B cell (primary cell): Measurements from ENCODE around the gene NODAL. TPM values are rescaled to one million over a fixed set of nuclear protein-coding genes. Genes with fewer than 3 reads are reported as not detected.

Experiments used
- ATAC-seq: fragments of 200-7000 bp; cut with Tn5 transposase; one replicate; pipeline ENCODE4 v1.10.0; 2021; ENCODE audit warnings: low read depth, mild to moderate bottlenecking, moderate number of reproducible peaks, moderate library complexity
- CTCF ChIA-PET: fragments of 350-600 bp; sonication (Branson Sonifier 250); formaldehyde crosslinking; loops from one replicate; lab custom pipeline; 2021; ENCODE audit warnings: antibody characterized with exemption, inconsistent platforms; lab: Charles Lee
- POLR2A ChIA-PET: fragments of 350-600 bp; sonication (Branson Sonifier 250); formaldehyde crosslinking; loops from one replicate; lab custom pipeline; 2021; ENCODE audit warnings: antibody characterized with exemption; lab: Charles Lee
- DNase-seq: peaks from one replicate; pipeline ENCODE4 v3.0.0; 2013
- H2AFZ ChIP-seq: 2 replicates; pipeline ENCODE4 v1.6.1; 2012; ENCODE audit warnings: mild to moderate bottlenecking, low read depth, low read length; ENCODE audit not compliant: insufficient read depth, poor library complexity, severe bottlenecking
- H3K27ac ChIP-seq, 2 donors: 1 replicate in 1 of 2; 2 replicates in 1 of 2; pipeline ENCODE4 v1.5.1; 2012 to 2013; ENCODE audit warnings: low read length in 2 of 2, mild to moderate bottlenecking in 2 of 2, moderate library complexity in 1 of 2
- H3K27me3 ChIP-seq, 4 experiments: fragments of 200-600 bp in 1 of 4; sonication (generic) in 1 of 4; replicated peaks in 1 of 4; 1 replicate in 2 of 4; 2 replicates in 2 of 4; pipeline versions ENCODE4 v1.6.1 to v1.7.0; 2013 to 2016; ENCODE audit warnings: low read length in 3 of 4, mild to moderate bottlenecking in 2 of 4, mixed read lengths in 1 of 4, moderate library complexity in 1 of 4; ENCODE audit not compliant: insufficient read depth in 4 of 4, control insufficient read depth in 3 of 4; ENCODE audit errors: control extremely low read depth in 1 of 4
- H3K36me3 ChIP-seq, 2 experiments: replicated peaks in 1 of 2; 1 replicate in 1 of 2; 2 replicates in 1 of 2; pipeline versions ENCODE4 v1.6.1 to v1.7.1; 2013; ENCODE audit warnings: low read length in 1 of 2; ENCODE audit not compliant: insufficient read depth in 2 of 2, control insufficient read depth in 1 of 2; ENCODE audit errors: control extremely low read depth in 1 of 2, extremely low read depth in 1 of 2
- H3K4me1 ChIP-seq, 2 donors: fragments of 200-600 bp in 1 of 2; sonication (generic) in 1 of 2; 1 replicate in 1 of 2; 2 replicates in 1 of 2; pipeline versions ENCODE4 v1.5.1 to v1.6.1; 2013 to 2017; ENCODE audit warnings: low read length in 2 of 2; ENCODE audit not compliant: control insufficient read depth in 2 of 2, insufficient read depth in 2 of 2
- H3K4me2 ChIP-seq: replicated peaks from 2 replicates; pipeline ENCODE3; 2012; ENCODE audit warnings: mild to moderate bottlenecking, low read depth, low read length; ENCODE audit not compliant: poor library complexity, severe bottlenecking
- H3K4me3 ChIP-seq, 5 experiments: fragments of 200-600 bp in 1 of 5; sonication (generic) in 1 of 5; 1 replicate in 3 of 5; 2 replicates in 2 of 5; pipeline versions ENCODE4 v1.5.1 to v1.7.0; 2011 to 2016; ENCODE audit warnings: low read length in 4 of 5, mild to moderate bottlenecking in 4 of 5, low read depth in 2 of 5, control low read depth in 1 of 5, moderate library complexity in 1 of 5; ENCODE audit not compliant: insufficient read depth in 1 of 5; ENCODE audit errors: control extremely low read depth in 1 of 5, extremely low read depth in 1 of 5
- H3K79me2 ChIP-seq: fragments of 200-600 bp; sonication (generic); one replicate; pipeline ENCODE4 v1.6.0; 2016; ENCODE audit warnings: low read length; ENCODE audit not compliant: control insufficient read depth, insufficient read depth
- H3K9ac ChIP-seq: fragments of 200-600 bp; sonication (generic); 2 replicates; pipeline ENCODE4 v1.6.1; 2017; ENCODE audit warnings: mild to moderate bottlenecking, low read length, moderate library complexity
- H3K9me3 ChIP-seq, 3 donors: one replicate each; pipeline versions ENCODE4 v1.6.1 to v1.7.1; 2013; ENCODE audit warnings: low read length in 2 of 3; ENCODE audit not compliant: control insufficient read depth in 2 of 3, insufficient read depth in 1 of 3; ENCODE audit errors: control extremely low read depth in 1 of 3
- H4K20me1 ChIP-seq: 2 replicates; pipeline ENCODE4 v1.6.0; 2012; ENCODE audit warnings: mild to moderate bottlenecking, low read length; ENCODE audit not compliant: insufficient read depth, control insufficient read depth, poor library complexity, severe bottlenecking
- H3K27ac Mint-ChIP-seq: one replicate; pipeline ENCODE4 v1.8.0; 2021; ENCODE audit warnings: mixed read lengths
- H3K27me3 Mint-ChIP-seq: one replicate; pipeline ENCODE4 v1.8.0; 2021; ENCODE audit warnings: mixed read lengths
- H3K4me1 Mint-ChIP-seq: one replicate; pipeline ENCODE4 v1.8.0; 2021; ENCODE audit warnings: mixed read lengths
- H3K4me3 Mint-ChIP-seq: one replicate; pipeline ENCODE4 v1.8.0; 2021; ENCODE audit warnings: mixed read lengths
- H3K9me3 Mint-ChIP-seq: one replicate; pipeline ENCODE4 v1.8.0; 2022; ENCODE audit warnings: mixed read lengths; ENCODE audit not compliant: insufficient read depth
- EZH2 ChIP-seq: IDR thresholded peaks from 2 replicates; pipeline ENCODE4 v1.6.1; 2012; ENCODE audit warnings: borderline replicate concordance, low read depth, mild to moderate bottlenecking, moderate library complexity, low read length; ENCODE audit not compliant: insufficient read depth, poor library complexity, severe bottlenecking
- WGBS: methylation state at CpG from one replicate; pipeline ENCODE4 v1.1.5; 2013; ENCODE audit warnings: missing lambda C conversion rate; ENCODE audit not compliant: insufficient coverage; 5-methylcytosine and 5-hydroxymethylcytosine counted together
- intact Hi-C: fragments of 100-400 bp; cut with micrococcal nuclease; formaldehyde crosslinking; loops from one replicate; pipeline ENCODE4 v1.10.0; 2022
- polyA plus RNA-seq: library from polyadenylated mRNA; depleted of rRNA; stranded (reverse); fragments of >200 nt; gene quantifications from 2 replicates; pipeline ENCODE4 v1.2.3, GENCODE V29; 2012
- total RNA-seq, 2 donors: library from RNA; stranded (reverse); fragments of 120-200 nt in 1 of 2; gene quantifications; 1 replicate in 1 of 2; 2 replicates in 1 of 2; pipeline versions ENCODE4 v1.2.3 to v1.2.4, GENCODE V29; 2013 to 2022
- TF ChIP-seq, protein P1 (sequence below): fragments of 200-600 bp; IDR thresholded peaks from one replicate; pipeline ENCODE4 v1.8.0; 2022; ENCODE audit warnings: antibody characterized with exemption, mild to moderate bottlenecking

The NODAL gene
- total and polyA plus RNA-seq, 2 donors (not counting 1 experiment from before 2014, with no cell fraction given), result 0.06 TPM; not detected in 1

DNA sequence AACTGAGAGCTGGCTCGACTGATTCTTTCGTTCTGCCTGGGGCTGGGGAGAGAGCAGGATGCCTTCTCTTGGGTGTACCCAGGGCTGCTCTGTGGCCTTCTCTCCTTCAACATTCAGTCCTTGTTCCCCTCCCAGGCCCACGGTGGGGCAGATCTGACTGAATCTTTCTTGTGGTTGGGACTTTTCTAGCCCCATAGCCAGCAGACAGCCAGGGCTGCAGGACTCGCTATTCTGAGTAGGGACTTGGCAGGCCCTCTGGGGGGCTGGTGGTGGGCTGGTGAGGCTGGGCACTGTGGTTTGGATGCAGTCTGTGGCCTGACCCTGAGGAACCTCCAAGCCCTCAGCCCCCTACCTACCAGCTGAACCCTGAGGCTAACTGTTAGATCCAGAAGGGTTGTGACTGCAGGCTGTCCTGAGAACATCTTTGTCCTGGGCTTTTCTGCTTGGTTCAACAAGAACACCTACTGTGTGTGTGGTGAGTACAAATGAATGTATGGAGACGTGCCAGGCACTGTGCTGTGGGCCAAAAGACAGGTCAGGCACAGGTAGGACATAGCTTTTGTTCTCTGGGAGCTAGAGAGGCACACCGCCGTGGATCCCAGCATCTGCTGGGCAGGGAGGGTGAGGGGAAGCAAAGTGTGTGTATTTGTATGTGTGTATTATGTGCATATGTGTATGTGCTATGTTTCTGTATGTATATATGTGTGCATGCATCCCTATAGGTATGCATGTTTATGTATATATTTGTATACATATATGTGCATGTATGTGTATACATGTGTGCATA, 35.0 kb upstream of the NODAL start:
- peak; percentile 33 for DNase-seq
- Mint-ChIP-seq H3K4me3 (peak overlapping the region; percentile 88), H3K27ac (peak overlapping the region; percentile 50), H3K4me1 (peaks cover 41% of the 10 kb centered on the region), H3K27me3 (no peaks in the 10 kb centered on the region), H3K9me3 (no peaks in the 10 kb centered on the region)
- no peaks in the 10 kb centered on the region for H3K9me3 ChIP-seq
- POLR2A ChIA-PET, result no interaction called here
- peak overlapping the region in 1 of 2 donors; percentile 9 for H3K27ac ChIP-seq
- peaks cover 0 to 10% (median 0%) of the 10 kb centered on the region in 4 experiments for H3K27me3 ChIP-seq
- H4K20me1 ChIP-seq, result no peaks in the 10 kb centered on the region
- intact Hi-C loops, result loop anchor here (5.0 kb wide), 2 partner anchors 36 to 69 kb away; no protein-coding TSS in a partner anchor
- H3K4me3 ChIP-seq, result no peak overlapping the region
- no peak overlapping the region for H2AFZ ChIP-seq
- CTCF ChIA-PET, result interaction anchor here (1.2 to 4.6 kb wide), 5 partner anchors 12 to 61 kb away, joined by 4 to 25 read pairs (median 4); no protein-coding TSS in a partner anchor
- no peak for ATAC-seq
- peaks cover 20% of the 10 kb centered on the region for H3K79me2 ChIP-seq
- H3K4me2 ChIP-seq, result no peak overlapping the region
- H3K9ac ChIP-seq, result no peak overlapping the region
- WGBS, result 68% methylated on average over 4 of the region's 7 CpGs
- H3K36me3 ChIP-seq, result no peaks in the 10 kb centered on the region
- TF ChIP-seq, protein P1, sequence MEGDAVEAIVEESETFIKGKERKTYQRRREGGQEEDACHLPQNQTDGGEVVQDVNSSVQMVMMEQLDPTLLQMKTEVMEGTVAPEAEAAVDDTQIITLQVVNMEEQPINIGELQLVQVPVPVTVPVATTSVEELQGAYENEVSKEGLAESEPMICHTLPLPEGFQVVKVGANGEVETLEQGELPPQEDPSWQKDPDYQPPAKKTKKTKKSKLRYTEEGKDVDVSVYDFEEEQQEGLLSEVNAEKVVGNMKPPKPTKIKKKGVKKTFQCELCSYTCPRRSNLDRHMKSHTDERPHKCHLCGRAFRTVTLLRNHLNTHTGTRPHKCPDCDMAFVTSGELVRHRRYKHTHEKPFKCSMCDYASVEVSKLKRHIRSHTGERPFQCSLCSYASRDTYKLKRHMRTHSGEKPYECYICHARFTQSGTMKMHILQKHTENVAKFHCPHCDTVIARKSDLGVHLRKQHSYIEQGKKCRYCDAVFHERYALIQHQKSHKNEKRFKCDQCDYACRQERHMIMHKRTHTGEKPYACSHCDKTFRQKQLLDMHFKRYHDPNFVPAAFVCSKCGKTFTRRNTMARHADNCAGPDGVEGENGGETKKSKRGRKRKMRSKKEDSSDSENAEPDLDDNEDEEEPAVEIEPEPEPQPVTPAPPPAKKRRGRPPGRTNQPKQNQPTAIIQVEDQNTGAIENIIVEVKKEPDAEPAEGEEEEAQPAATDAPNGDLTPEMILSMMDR, result no peak
- TF ChIP-seq EZH2, result no peak
- peaks cover 37 to 40% of the 10 kb centered on the region in 2 donors for H3K4me1 ChIP-seq

DNA sequence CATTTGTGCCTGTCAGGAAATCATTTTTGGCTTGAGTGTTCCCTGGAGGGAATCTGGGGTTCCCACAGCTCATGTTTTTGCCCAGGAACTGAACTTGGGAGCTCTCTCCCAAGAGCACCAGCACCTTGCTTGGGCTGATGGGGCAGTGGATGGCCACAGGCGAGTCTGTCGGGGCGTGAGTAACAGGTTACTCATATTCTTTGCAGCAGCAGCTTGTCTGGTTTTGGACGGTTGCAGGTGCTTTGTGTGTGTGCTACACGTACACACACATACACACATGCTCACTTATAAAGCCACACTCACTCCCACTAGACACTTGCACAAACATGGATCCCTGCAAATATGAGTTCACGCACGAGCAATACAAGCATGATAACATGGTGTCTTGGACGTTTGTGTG, 34.2 kb upstream of the NODAL start:
- CTCF ChIA-PET, result interaction anchor here (0.9 to 4.6 kb wide), 3 partner anchors 9 to 19 kb away, joined by 5 to 25 read pairs (median 11); no protein-coding TSS in a partner anchor
- DNase-seq (no peak), ATAC-seq (no peak)
- Histone ChIP-seq H3K9me3 (no peaks in the 10 kb centered on the region), H3K79me2 (peaks cover 14% of the 10 kb centered on the region), H3K4me1 (peaks cover 29 to 32% of the 10 kb centered on the region in 2 donors), H3K9ac (no peak overlapping the region), H4K20me1 (no peaks in the 10 kb centered on the region), H3K27ac (no peak overlapping the region), H3K27me3 (peaks cover 0 to 10% (median 0%) of the 10 kb centered on the region in 4 experiments), H2AFZ (no peak overlapping the region), H3K4me3 (no peak overlapping the region), H3K36me3 (no peaks in the 10 kb centered on the region), H3K4me2 (no peak overlapping the region)
- intact Hi-C loops, result loop anchor here (5.0 kb wide), 2 partner anchors 37 to 68 kb away; no protein-coding TSS in a partner anchor
- Mint-ChIP-seq H3K4me3 (no peak overlapping the region), H3K9me3 (no peaks in the 10 kb centered on the region), H3K27ac (peak overlapping the region; percentile 26), H3K27me3 (no peaks in the 10 kb centered on the region), H3K4me1 (peaks cover 33% of the 10 kb centered on the region)
- POLR2A ChIA-PET, result no interaction called here
- TF ChIP-seq, protein P1, result no peak
- no peak for TF ChIP-seq EZH2
- 86% methylated on average over 4 of the region's 8 CpGs for WGBS
